TTC549 (cell line): ENCODE data around the gene ELSPBP1.
"Not testable (repeated sequence)": the region's sequence is repeated elsewhere in the genome, so short reads cannot be mapped to it uniquely, and the experiment has no call there.

ENCODE experiments used
- FAIRE-seq: peaks from 2 replicates; lab custom pipeline; 2012; peaks lifted over from hg19 to GRCh38; lab: Jason Lieb, UNC

Gene ELSPBP1

DNA sequence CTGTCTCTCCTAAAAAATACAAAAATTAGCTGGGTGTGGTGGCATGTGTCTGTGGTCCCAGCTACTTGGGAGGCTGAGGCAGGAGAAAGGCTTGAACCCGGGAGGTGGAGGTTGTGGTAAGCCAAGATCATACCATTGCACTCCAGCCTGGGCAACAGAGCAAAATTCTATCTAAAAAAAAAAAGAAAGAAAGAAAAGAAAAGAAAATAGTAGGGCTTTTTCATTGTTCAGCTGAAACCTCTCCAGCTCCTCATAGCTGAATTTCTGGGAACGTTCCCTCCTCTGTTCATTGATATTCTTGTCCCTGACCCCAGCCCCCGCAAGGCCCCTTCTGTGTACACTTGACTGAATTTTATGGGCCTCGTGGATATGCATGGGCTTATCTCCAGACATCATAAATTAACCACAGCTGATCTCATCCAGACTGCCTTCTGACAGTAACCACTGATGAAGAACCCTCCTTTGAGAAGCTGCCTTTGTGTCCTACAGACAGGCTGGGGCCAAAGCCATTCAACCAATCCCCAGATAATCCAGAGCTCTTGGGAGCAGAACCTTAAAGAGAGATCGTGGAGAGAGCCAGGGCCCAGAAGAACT, at the start of gene ELSPBP1:
Gene ELSPBP1 (plus strand): TSS at position 424 of the 594 bp plus-strand sequence. CDS start 14,036 bp downstream, outside the sequence.
- no peak for FAIRE-seq

GRCh38 chr19:47949852-47950521, 44.4 kb upstream of the ELSPBP1 start:
- not testable (repeated sequence) for FAIRE-seq

- not testable (repeated sequence) for FAIRE-seq
Measured at GRCh38 chr19:47952132-47952531, 42.3 kb upstream of the ELSPBP1 start.

DNA sequence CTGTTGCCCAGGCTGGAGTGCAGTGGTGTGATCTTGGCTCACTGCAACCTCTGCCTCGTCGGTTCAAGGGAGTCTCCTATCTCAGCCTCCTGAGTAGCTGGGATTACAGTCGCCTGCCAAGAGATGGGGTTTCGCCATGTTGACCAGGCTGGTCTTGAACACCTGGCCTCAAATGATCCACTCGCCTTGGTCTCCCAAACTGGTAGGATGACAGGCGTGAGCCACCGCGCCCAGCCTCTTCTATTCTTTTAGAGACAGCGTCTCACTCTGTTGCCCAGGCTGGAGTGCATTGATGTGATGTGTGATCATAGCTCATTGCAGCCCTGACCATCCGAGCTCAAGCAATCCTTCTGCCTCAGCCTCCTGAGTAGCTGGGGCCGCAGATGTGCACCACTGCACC, 38.5 kb upstream of the ELSPBP1 start:
- FAIRE-seq = not testable (repeated sequence)

DNA sequence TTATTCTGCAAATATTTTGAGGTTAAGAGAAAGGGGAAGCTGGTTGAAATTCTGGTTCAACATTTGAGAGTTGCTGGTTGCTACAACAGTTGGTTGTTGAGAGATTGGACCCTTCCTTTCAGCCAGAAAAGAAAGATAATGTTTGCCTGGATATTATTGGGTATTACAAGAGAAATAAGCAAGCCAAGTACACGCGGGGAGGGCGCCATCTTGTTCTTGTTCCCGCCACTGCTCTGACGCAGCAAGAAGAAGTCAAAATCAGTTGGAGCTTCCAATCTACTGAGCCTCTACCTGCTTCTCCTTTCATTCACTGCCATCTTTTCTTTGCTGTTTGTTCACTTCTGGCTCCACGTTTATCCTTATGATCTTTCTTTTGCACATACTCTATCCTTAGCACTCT, 20.9 kb upstream of the ELSPBP1 start:
- FAIRE-seq = no peak

DNA sequence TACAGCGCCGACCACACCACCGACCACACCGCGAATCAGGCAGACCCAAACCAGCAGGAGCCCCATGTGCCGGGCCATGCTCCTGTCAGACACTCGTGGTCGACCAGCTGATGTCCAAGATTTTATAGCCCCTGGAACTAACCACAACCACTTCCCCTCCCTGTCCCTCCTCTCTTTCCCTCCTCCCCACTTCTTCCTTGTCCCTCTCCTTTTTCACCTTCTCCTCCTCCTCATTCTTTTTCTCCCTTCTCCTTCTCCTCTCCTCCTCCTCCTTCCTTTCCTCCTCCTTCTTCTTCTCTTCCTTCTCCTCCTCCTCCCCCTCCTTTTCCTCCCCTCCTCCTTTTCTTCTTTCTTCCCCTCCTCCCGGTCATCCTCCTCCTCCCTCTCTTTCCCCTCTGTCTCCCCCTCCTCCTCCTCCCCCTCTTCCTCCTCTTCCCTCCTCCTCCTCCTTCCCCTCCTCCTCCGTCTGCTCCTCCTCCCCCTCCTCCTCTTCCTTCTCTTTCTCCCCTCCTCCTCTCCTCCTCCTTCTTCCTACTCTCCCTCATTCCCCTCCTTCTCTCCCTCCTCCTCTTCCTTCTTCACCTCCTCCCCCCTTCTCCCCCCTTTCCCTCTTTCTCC, 3.1 kb upstream of the ELSPBP1 start:
- no peak for FAIRE-seq

GRCh38 chr19:47992070-47992469, 2.4 kb upstream of the ELSPBP1 start, which contains the start of gene BSPH1:
TSS of gene BSPH1 (minus strand) at chr19:47992170. CDS start at chr19:47992081, 89 bp downstream.
- FAIRE-seq = no peak

GRCh38 chr19:47996230-47996727, 1.8 kb downstream of the ELSPBP1 start:
- FAIRE-seq = no peak

DNA sequence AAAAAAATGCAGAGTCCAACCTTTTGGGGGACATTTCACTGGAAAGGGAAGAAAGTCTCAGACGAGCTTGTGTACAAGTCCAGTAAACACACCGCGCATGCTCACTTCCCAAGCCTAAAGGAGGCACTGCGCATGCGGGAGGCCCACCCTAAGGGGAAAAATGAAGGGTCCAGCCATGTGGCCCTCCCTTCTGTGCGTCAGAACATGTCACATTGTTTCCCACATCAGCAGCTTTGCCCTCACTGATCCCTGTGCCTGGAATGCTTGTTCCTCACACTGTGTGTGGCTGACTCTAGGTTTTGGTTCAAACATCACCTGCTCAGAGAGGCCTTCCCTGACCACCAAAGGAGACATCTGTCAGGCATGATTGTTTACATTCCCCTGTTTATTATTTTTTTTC, 4.4 kb downstream of the ELSPBP1 start:
- no peak for FAIRE-seq

DNA sequence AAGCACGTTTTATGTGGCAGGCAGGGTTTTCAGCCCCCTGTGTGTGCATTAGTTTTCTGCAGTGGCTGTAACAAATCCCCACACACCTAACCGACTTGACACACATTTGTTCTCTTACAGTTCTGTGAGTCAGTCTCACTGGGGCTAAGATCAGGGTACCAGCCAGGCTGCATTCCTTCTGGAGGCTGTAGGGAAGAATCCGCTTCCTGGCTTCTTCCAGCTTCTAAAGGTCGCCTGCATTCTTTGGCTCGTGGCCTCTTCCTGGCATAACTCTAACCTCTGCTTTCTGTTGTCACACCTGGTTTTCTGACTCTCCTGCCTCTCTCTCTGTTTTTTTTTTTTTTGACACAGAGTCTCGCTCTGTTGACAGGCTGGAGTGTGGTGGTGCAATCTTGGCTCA, 6.4 kb downstream of the ELSPBP1 start:
- FAIRE-seq = no peak

DNA sequence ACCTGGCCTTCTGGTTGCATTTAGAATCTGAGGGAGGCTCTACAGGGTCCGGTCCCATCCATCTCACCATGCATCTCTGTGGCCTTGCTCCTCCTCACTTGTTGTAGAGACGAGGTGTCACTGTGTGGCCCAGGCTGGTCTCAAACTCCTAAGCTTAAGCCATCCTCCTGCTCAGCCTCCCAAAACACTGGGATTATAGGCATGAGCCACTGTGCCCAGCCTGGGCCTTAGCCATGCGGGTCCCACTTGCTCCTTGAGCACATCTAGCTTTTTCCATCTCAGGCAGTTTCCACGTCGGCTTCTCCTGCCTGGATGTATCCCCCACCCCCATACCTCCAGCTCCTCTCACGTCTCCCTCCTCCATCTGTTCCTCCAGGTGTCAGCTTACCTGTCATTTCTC, 9.8 kb downstream of the ELSPBP1 start:
- no peak for FAIRE-seq

DNA sequence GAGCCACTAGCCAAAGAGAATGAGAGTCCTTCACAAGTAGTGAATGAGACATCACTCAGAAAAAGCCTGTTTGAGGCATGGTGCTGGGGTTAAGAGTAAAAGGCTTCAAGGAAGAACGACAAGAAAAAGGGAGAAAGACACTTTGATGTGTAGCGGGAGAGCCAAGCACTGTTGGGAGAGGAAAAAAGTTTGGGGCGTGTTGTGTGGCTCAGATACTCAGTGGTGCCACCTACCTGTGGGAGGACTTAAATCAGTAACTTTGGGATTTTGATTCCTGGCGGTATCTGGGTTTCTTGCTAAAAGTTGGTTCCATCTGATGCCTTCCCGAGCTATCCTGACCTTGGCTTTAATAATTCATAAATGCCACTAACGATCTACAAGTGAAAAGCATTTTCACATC, 12.3 kb downstream of the ELSPBP1 start:
- FAIRE-seq = no peak

DNA sequence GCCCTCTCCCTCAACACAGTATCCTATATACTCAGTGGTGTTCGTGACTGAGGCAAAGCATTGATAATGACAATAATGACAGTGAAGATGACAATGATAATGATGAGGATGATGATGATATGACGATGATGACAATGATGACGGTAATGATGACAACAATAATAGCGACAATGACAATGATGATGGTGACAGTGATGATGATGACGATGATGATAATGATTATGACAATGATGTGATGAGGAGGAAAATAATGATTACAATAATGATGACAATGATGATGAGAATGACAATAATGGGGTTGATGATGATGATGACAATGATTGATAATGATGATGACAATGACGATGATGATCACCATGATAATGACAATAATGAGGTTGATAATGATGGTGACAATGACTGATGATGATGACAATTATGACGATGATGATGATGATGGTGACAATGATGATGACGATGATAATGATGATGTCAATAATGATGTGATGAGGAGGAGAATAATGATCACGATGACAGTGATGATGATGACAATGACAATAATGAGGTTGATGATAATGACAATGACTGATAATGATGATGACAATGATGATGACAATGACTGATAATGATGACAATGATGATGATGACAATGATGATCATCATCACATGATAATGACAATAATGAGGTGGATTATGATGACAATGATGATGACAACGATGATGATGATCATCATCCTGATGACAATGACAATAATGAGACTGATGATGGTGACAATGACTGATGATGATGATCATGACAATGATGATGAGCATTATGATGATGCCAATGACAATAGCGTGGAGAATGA, 16.7 kb downstream of the ELSPBP1 start:
- FAIRE-seq = no peak

DNA sequence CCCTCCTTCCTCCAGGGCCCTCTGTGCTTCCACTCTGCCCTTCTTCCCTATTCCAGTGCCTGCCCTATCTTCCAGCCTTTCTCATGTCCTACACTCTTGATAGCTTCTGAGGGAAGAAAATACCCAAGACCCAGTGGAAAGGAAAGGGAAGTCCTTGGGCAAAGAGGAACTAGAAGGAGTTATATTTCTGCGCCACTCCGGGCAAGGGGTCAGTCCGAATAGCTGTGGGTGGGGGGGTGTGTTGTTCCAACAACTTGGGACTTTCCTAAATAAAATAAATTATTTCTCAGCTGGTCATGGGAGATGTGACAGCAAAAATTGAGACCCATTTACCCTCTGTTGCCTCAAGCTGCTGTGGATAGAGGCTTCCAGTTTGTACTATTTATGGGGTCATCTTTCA, 26.3 kb downstream of the ELSPBP1 start:
- no peak for FAIRE-seq

- FAIRE-seq = no peak
Measured at GRCh38 chr19:48023011-48023410, 28.6 kb downstream of the ELSPBP1 start.

DNA sequence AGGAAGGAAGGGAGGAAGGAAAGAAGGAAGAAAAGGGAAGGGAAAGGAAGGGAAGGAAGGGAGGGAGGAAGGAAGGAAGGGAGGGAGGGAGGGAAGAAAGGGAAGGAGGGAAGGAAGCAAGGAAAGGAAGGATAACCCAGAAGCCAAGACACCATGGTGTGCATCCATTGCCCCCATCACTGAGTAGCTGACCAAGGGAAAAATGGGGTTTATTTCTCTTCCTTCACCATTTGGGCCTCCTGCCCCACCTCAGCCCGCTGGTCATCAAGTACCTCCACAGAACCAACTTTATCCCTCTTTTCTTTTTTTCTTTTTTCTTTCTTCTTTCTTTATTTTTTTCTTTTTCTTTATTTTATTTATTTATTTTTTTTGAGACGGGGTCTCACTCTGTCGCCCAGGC, 29.1 kb downstream of the ELSPBP1 start:
- FAIRE-seq = no peak

DNA sequence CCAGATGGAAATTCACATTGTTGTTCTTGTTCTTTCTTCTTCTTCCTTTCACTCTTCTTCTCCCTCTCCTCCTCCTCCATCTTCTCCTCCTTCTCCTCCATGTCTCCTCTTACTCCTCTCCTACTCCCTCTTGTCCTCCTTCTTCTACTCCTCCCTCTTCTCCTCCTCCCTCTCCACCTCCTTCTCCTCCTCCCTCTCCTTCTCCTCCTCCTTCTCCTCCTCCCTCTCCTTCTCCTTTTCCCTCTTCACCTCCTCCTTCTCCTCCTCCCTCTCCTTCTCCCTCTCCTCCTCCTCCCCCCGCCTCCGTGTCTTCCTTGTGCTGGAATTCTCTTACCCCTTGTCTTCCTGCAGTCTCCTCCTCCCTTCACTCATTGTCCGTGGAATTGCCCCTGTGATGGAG, 31.0 kb downstream of the ELSPBP1 start:
- FAIRE-seq = no peak

DNA sequence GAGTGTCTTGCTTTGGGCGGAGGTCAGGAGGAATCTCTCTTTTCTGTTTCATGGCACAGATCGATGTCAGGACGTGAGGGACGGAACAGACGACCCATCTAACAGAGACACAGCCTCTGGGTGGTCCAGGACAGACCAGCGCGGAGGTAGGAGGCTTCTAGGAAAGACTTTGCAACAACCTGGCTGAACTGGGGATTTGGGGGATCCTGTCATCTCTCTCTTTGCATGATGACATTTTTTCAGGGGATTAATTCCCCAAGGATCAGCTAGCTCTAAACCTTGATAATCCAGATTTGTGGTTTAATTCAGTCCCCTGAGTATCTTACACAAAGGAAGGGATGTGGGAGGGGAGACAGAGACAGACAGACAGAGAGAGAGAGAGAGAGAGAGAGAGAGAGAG, 35.0 kb downstream of the ELSPBP1 start:
- FAIRE-seq = no peak

- no peak for FAIRE-seq
Measured at GRCh38 chr19:48030073-48030472, 35.6 kb downstream of the ELSPBP1 start.

- FAIRE-seq = no peak
Measured at GRCh38 chr19:48033604-48034003, 39.2 kb downstream of the ELSPBP1 start.

GRCh38 chr19:48036765-48037164, 42.3 kb downstream of the ELSPBP1 start:
- FAIRE-seq = no peak

DNA sequence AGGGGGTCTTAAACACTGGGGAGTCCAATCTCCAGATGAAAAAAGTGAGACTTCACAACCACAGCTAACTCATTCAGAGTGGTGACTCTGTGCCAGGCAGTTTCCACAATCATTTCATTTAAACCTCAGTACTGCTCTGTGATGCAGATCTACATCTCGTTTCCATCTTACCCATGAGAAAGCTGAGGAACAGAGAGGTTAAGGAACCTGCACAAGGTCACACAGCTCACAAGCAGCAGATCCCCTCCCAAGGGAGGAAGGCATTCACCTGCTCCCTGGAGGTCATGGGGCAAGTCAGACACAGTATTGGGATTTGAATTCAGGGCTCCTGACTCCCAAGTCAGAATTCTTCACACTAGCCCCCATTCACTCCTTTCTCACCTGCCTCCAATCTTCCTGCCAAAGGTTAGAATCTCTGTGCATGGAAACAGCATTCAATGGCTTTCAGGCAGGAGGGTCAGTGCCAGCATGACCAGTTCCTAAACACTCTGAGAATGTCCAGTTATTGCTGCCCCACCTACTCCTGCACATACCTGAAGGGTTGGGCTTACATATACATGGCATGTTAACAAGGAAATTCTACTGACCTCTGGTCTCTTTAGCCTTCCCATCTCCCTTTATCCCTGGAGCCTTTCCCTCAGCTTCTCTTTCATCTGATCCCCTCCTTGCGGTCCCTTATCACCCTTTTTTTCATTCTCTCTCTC, 47.6 kb downstream of the ELSPBP1 start:
- FAIRE-seq = no peak
